Left lung (tissue), 10 donors: ENCODE data around the gene KRIT1. TPM values are rescaled to one million over a fixed set of nuclear protein-coding genes. Genes with fewer than 3 reads are reported as not detected.
A peak's percentile ranks its signal among the peaks of the same experiment; 100 is the strongest.
"Not testable (repeated sequence)": the region's sequence is repeated elsewhere in the genome, so short reads cannot be mapped to it uniquely, and the experiment has no call there.

Source experiments
- ATAC-seq: fragments of 200-7000 bp; cut with Tn5 transposase; one replicate; pipeline ENCODE4 v1.9.1; 2020; ENCODE audit warnings: moderate library complexity
- DNase-seq, 4 donors: peaks; one replicate each; pipeline ENCODE4 v3.0.0-alpha.2; 2013 to 2020
- H3K27ac ChIP-seq, 2 donors: fragments of 200-600 bp; sonication (generic) in 1 of 2; one replicate each; pipeline versions ENCODE4 v1.5.0 to v1.8.0; 2020 to 2021
- H3K27me3 ChIP-seq, 2 donors: fragments of 200-600 bp; sonication (generic) in 1 of 2; one replicate each; pipeline versions ENCODE4 v1.5.0 to v1.8.0; 2020 to 2021
- H3K36me3 ChIP-seq, 2 donors: fragments of 200-600 bp; sonication (generic) in 1 of 2; one replicate each; pipeline versions ENCODE4 v1.5.0 to v1.8.0; 2020 to 2021
- H3K4me1 ChIP-seq, 2 donors: fragments of 200-600 bp; one replicate each; pipeline ENCODE4 v1.8.0; 2021
- H3K4me3 ChIP-seq, 2 donors: fragments of 200-600 bp; sonication (generic) in 1 of 2; one replicate each; pipeline versions ENCODE4 v1.5.0 to v1.8.0; 2020 to 2021; ENCODE audit warnings: mild to moderate bottlenecking in 1 of 2
- H3K9me3 ChIP-seq, 2 donors: fragments of 200-600 bp; sonication (generic) in 1 of 2; one replicate each; pipeline versions ENCODE4 v1.5.0 to v1.8.0; 2020 to 2021
- intact Hi-C, 2 donors: fragments of 100-400 bp; cut with DNase I; formaldehyde crosslinking; loops; one replicate each; pipeline versions ENCODE4 v1.11.2 to v1.14.2; 2022
- polyA plus RNA-seq, 6 donors: library from polyadenylated mRNA; unstranded; fragments of 120-200 nt; gene quantifications; one replicate each; pipeline ENCODE4 v1.2.1, GENCODE V29; 2013; ENCODE audit not compliant: insufficient read length in 6 of 6
- total RNA-seq, 2 donors: library from RNA; stranded (reverse); fragmentation: NEBNext Ultra II Directional; extraction: Animal tissue kit (Norgen Biotek cat#: 25700); gene quantifications; one replicate each; pipeline ENCODE4 v1.2.1, GENCODE V29; 2021
- TF ChIP-seq, protein P1 (sequence below), 2 donors: fragments of 200-600 bp; sonication (generic) in 1 of 2; IDR thresholded peaks; one replicate each; pipeline versions ENCODE4 v1.5.0 to v1.8.0; 2021; ENCODE audit warnings: antibody characterized with exemption in 2 of 2
- donor health status: DM: no; HTN: yes; CAD: no.
- donor health status: DM: no; HTN: no; CAD: no.

The KRIT1 gene
- total and polyA plus RNA-seq, 8 donors, result 28.2 to 63.4 (median 55.5) TPM

DNA sequence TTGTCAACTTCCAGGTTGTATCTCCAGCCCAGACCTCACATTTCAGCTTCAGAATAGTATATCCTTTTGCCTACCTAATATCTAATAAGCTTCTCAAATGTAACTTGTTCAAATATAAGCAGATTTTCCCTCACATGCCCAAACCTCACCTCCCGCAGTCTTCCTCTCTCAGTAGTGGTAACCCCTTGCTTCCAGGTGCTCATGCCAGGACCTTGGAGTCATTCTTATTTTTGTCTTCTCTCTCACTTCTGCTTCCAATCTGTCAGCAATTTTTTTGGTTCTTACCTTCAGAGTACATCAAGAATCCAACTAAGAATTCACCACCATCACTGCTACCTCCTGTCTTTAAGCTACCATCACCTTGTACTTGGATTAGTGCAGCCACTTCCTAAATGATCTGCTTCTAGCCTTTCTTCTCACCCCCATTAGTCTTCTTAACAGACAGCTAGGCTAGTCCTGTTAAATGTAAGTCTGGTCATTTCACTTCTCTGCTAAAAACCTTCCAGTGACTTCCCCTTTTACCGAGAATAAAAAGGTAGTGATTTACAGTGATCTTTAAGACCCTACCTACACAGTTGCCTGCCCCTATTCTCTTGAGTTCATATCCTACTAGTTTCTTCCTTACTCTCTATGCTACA is 14.0 kb upstream of the KRIT1 start:
- Histone ChIP-seq H3K27me3 (no peaks in the 10 kb centered on the region), H3K4me1 (no peaks in the 10 kb centered on the region), H3K4me3 (no peak overlapping the region), H3K9me3 (peaks cover 0 to 9% of the 10 kb centered on the region in 2 donors), H3K27ac (no peak overlapping the region), H3K36me3 (no peaks in the 10 kb centered on the region)
- no peak for ATAC-seq
- DNase-seq, result no peak
- TF ChIP-seq, protein P1, sequence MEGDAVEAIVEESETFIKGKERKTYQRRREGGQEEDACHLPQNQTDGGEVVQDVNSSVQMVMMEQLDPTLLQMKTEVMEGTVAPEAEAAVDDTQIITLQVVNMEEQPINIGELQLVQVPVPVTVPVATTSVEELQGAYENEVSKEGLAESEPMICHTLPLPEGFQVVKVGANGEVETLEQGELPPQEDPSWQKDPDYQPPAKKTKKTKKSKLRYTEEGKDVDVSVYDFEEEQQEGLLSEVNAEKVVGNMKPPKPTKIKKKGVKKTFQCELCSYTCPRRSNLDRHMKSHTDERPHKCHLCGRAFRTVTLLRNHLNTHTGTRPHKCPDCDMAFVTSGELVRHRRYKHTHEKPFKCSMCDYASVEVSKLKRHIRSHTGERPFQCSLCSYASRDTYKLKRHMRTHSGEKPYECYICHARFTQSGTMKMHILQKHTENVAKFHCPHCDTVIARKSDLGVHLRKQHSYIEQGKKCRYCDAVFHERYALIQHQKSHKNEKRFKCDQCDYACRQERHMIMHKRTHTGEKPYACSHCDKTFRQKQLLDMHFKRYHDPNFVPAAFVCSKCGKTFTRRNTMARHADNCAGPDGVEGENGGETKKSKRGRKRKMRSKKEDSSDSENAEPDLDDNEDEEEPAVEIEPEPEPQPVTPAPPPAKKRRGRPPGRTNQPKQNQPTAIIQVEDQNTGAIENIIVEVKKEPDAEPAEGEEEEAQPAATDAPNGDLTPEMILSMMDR (IDR thresholded peaks at IDR 0.05), result no peak
- intact Hi-C loops, result no loop called here

DNA sequence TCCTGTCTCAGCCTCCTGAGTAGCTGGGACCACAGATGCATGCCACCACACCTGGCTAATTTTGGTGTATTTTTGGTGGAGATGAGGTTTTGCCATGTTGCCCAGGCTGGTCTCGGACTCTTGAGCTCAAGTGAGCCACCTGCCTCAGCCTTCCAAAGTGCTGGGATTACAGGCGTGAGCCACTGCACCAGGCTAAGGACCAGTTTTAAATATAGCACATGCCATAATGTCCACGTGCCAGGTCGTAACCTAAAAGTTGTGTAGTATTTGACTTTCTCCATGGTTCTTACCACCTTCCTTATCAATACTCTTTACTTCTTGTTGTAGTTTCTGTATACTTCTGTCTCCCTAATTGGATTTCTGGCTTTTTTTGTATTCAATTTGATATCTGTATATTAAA is 13.3 kb upstream of the KRIT1 start:
- H3K4me3 ChIP-seq, result no peak overlapping the region
- intact Hi-C loops, result no loop called here
- no peak overlapping the region for H3K27ac ChIP-seq
- TF ChIP-seq, protein P1 (IDR thresholded peaks at IDR 0.05), result no peak
- ATAC-seq, result no peak
- no peaks in the 10 kb centered on the region for H3K27me3 ChIP-seq
- H3K36me3 ChIP-seq, result no peaks in the 10 kb centered on the region
- no peak for DNase-seq
- H3K4me1 ChIP-seq, result no peaks in the 10 kb centered on the region
- peaks cover 0 to 9% of the 10 kb centered on the region in 2 donors for H3K9me3 ChIP-seq

DNA sequence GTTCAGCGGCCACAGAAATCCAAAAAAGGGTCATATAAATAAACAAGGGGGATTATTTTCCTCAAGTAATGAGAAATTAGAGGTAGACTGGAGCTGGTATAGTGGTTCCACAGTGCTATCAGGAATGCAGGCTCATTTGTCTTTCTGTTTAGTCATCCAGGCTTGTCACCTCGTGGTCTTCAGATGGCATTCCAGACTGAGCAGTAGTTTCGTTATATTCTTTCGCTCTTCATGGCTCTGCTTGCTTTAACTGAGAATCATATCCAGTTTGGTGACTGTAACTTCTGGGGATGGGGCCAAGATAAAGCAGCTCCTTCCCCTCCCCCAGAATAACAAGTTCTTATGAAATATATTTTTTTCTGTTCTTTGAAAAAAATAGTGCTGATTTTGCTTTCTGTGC is 9.6 kb upstream of the KRIT1 start:
- TF ChIP-seq, protein P1 (IDR thresholded peaks at IDR 0.05), result no peak
- peak; percentile 47 for ATAC-seq

GRCh38 chr7:92254800-92255199 is 9.1 kb upstream of the KRIT1 start:
- ATAC-seq, H3K36me3 ChIP-seq, H3K4me1 ChIP-seq, DNase-seq, H3K4me3 ChIP-seq, intact Hi-C loops, H3K9me3 ChIP-seq, H3K27me3 ChIP-seq: not testable (repeated sequence)
- H3K27ac ChIP-seq, result peak overlapping the region in 1 of 2 donors; percentile 34

More for the DNA sequence above, 9.6 kb upstream of the KRIT1 start:
- Histone ChIP-seq H3K4me3 (no peak overlapping the region), H3K9me3 (no peaks in the 10 kb centered on the region), H3K27me3 (no peaks in the 10 kb centered on the region), H3K27ac (peak overlapping the region in 1 of 2 donors; percentile 34), H3K36me3 (no peaks in the 10 kb centered on the region), H3K4me1 (no peaks in the 10 kb centered on the region)
- DNase-seq, result no peak
- intact Hi-C loops, result no loop called here

DNA sequence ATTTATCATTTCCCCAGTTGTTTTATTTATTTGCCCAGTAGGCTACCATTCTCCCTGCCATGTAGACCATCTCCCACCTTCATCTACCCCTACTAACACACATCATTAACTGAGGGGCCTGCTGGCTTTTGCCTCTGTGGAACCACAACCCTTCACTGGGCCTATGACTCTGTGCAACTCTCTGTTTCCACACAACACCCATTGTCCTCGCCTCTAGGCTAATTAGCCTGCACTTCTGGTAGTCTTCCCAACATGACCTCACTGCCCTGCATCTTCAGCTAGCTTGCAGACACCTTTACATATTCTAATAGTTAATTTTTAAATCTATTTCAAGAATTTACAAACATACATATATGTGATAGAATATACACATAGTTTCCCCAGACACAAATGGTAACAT is 7.5 kb upstream of the KRIT1 start:
- DNase-seq, result no peak
- Histone ChIP-seq H3K36me3 (no peaks in the 10 kb centered on the region), H3K27me3 (no peaks in the 10 kb centered on the region), H3K4me1 (peaks cover 0 to 5% of the 10 kb centered on the region in 2 donors), H3K9me3 (no peaks in the 10 kb centered on the region), H3K27ac (no peak overlapping the region), H3K4me3 (no peak overlapping the region)
- no peak for ATAC-seq
- intact Hi-C loops, result no loop called here
- TF ChIP-seq, protein P1 (IDR thresholded peaks at IDR 0.05), result no peak

DNA sequence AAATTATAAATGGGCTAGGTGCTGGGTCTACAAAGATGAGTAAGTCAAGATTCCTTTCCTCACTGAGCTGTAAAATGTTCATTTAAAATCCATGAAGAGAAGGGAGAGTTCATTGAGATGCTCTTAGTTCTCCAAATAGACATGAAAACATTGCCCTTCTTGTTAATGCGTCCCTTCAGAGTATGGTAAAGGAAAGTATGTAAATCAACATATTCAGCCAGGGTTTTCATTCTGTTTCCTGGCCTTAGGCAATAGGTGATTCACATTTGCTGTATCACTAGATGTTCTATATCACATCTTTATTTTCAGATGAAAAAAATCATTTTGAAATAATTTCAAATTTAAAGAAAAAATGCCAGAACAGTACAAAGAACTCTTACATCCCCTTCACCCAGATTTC is 5.5 kb upstream of the KRIT1 start:
- TF ChIP-seq, protein P1 (IDR thresholded peaks at IDR 0.05), result no peak
- no peak overlapping the region for H3K4me3 ChIP-seq
- no peaks in the 10 kb centered on the region for H3K27me3 ChIP-seq
- no peak for ATAC-seq
- DNase-seq, result no peak
- H3K27ac ChIP-seq, result no peak overlapping the region
- peaks cover 12 to 23% of the 10 kb centered on the region in 2 donors for H3K4me1 ChIP-seq
- no peaks in the 10 kb centered on the region for H3K36me3 ChIP-seq
- intact Hi-C loops, result no loop called here
- H3K9me3 ChIP-seq, result no peaks in the 10 kb centered on the region
